CD14-positive monocyte (primary cell): ENCODE results near the gene CCNY. TPM values are rescaled to one million over a fixed set of nuclear protein-coding genes. Genes with fewer than 3 reads are reported as not detected.

Source experiments
- DNase-seq, 3 donors: peaks; one replicate each; pipeline ENCODE4 v3.0.0-alpha.2; 2011 to 2022
- H2AFZ ChIP-seq: 2 replicates; pipeline ENCODE4 v1.6.0; 2012; ENCODE audit warnings: mild to moderate bottlenecking, low read depth, low read length, inconsistent platforms; ENCODE audit not compliant: insufficient read depth, poor library complexity, severe bottlenecking
- H3K27ac ChIP-seq, 2 donors: 1 replicate in 1 of 2; 2 replicates in 1 of 2; pipeline ENCODE4 v1.5.1; 2012 to 2013; ENCODE audit warnings: low read length in 2 of 2, control low read depth in 1 of 2, inconsistent platforms in 1 of 2, low read depth in 1 of 2, mild to moderate bottlenecking in 1 of 2
- H3K27me3 ChIP-seq, 2 donors: one replicate each; pipeline versions ENCODE4 v1.6.0 to v1.6.1; 2011 to 2013; ENCODE audit warnings: low read length in 2 of 2; ENCODE audit not compliant: control insufficient read depth in 2 of 2, insufficient read depth in 2 of 2
- H3K36me3 ChIP-seq, 2 donors: replicated peaks in 1 of 2; 1 replicate in 1 of 2; 2 replicates in 1 of 2; pipeline versions ENCODE4 v1.5.1 to v1.6.1; 2012 to 2013; ENCODE audit warnings: low read length in 2 of 2, control low read depth in 1 of 2, inconsistent platforms in 1 of 2, mild to moderate bottlenecking in 1 of 2; ENCODE audit not compliant: insufficient read depth in 2 of 2, control insufficient read depth in 1 of 2
- H3K4me1 ChIP-seq, 2 donors: 1 replicate in 1 of 2; 2 replicates in 1 of 2; pipeline versions ENCODE4 v1.5.1 to v1.6.1; 2012 to 2013; ENCODE audit warnings: low read length in 2 of 2, control low read depth in 1 of 2, inconsistent platforms in 1 of 2, mild to moderate bottlenecking in 1 of 2, moderate library complexity in 1 of 2; ENCODE audit not compliant: insufficient read depth in 2 of 2, control insufficient read depth in 1 of 2
- H3K4me2 ChIP-seq: replicated peaks from 2 replicates; pipeline ENCODE3; 2012; ENCODE audit warnings: low read length, moderate library complexity, mild to moderate bottlenecking; ENCODE audit not compliant: poor library complexity, severe bottlenecking; ENCODE audit errors: extremely low read depth
- H3K4me3 ChIP-seq, 3 experiments: fragments of 200-600 bp in 1 of 3; sonication (generic) in 1 of 3; replicated peaks in 1 of 3; 1 replicate in 2 of 3; 2 replicates in 1 of 3; pipeline ENCODE4 v1.5.1; 2011 to 2013; ENCODE audit warnings: low read length in 3 of 3, mild to moderate bottlenecking in 3 of 3, control low read depth in 2 of 3, low read depth in 2 of 3, inconsistent platforms in 1 of 3, moderate library complexity in 1 of 3
- H3K79me2 ChIP-seq: 2 replicates; pipeline ENCODE4 v1.6.0; 2012; ENCODE audit warnings: mild to moderate bottlenecking, control low read depth, inconsistent platforms, low read length, moderate library complexity; ENCODE audit not compliant: insufficient read depth
- H3K9ac ChIP-seq: 2 replicates; pipeline ENCODE4 v1.6.0; 2017; ENCODE audit warnings: low read length, mild to moderate bottlenecking; ENCODE audit not compliant: insufficient read depth, poor library complexity, severe bottlenecking
- H3K9me3 ChIP-seq, 2 donors: replicated peaks in 1 of 2; 1 replicate in 1 of 2; 2 replicates in 1 of 2; pipeline versions ENCODE4 v1.5.1 to v1.6.1; 2012 to 2013; ENCODE audit warnings: low read length in 2 of 2, control low read depth in 1 of 2; ENCODE audit not compliant: control insufficient read depth in 1 of 2, insufficient read depth in 1 of 2
- H4K20me1 ChIP-seq: 2 replicates; pipeline ENCODE4 v1.6.0; 2012; ENCODE audit warnings: mild to moderate bottlenecking, low read length, control low read depth, moderate library complexity; ENCODE audit not compliant: insufficient read depth
- H3K27ac Mint-ChIP-seq, 7 donors: one replicate each; pipeline ENCODE4 v1.8.0; 2020; ENCODE audit warnings: mild to moderate bottlenecking in 7 of 7, mixed read lengths in 7 of 7, moderate library complexity in 6 of 7, inconsistent platforms in 2 of 7
- H3K27me3 Mint-ChIP-seq, 3 donors: one replicate each; pipeline ENCODE4 v1.8.0; 2021 to 2022; ENCODE audit warnings: low read depth in 3 of 3, mild to moderate bottlenecking in 3 of 3, mixed read lengths in 3 of 3, moderate library complexity in 3 of 3, inconsistent platforms in 1 of 3
- H3K36me3 Mint-ChIP-seq, 2 donors: one replicate each; pipeline ENCODE4 v1.8.0; 2020; ENCODE audit warnings: mixed read lengths in 2 of 2, inconsistent platforms in 1 of 2, mild to moderate bottlenecking in 1 of 2
- H3K4me1 Mint-ChIP-seq: one replicate; pipeline ENCODE4 v1.8.0; 2020; ENCODE audit warnings: mild to moderate bottlenecking, mixed read lengths
- H3K4me3 Mint-ChIP-seq, 2 donors: one replicate each; pipeline ENCODE4 v1.8.0; 2020; ENCODE audit warnings: mild to moderate bottlenecking in 2 of 2, mixed read lengths in 2 of 2, moderate library complexity in 1 of 2
- H3K9me3 Mint-ChIP-seq, 7 donors: one replicate each; pipeline ENCODE4 v1.8.0; 2020 to 2022; ENCODE audit warnings: mixed read lengths in 7 of 7, mild to moderate bottlenecking in 6 of 7, moderate library complexity in 6 of 7, inconsistent platforms in 2 of 7
- CTCF ChIP-seq: fragments of 200-600 bp; IDR thresholded peaks from one replicate; pipeline ENCODE4 v1.8.0; 2022; ENCODE audit warnings: antibody characterized with exemption, mild to moderate bottlenecking
- WGBS: methylation state at CpG from one replicate; pipeline ENCODE4 v1.1.5; 2013; ENCODE audit warnings: missing lambda C conversion rate; ENCODE audit not compliant: insufficient coverage; 5-methylcytosine and 5-hydroxymethylcytosine counted together
- intact Hi-C, 2 donors: fragments of 100-400 bp; cut with micrococcal nuclease; formaldehyde crosslinking; loops; one replicate each; pipeline versions ENCODE4 v1.15.0 to v1.15.1; 2023
- polyA plus RNA-seq, 3 donors: library from polyadenylated mRNA; depleted of rRNA in 1 of 3; unstranded in 2 of 3; stranded (reverse) in 1 of 3; fragments of 300-500 nt in 2 of 3; fragments of >200 nt in 1 of 3; fragmentation: Illumina TruSeq in 2 of 3; gene quantifications; 1 replicate in 2 of 3; 2 replicates in 1 of 3; pipeline ENCODE4 v1.2.3, GENCODE V29; 2012 to 2021

The CCNY gene
- polyA plus RNA-seq, 3 donors, result 39.9 to 116 (median 64.8) TPM

DNA sequence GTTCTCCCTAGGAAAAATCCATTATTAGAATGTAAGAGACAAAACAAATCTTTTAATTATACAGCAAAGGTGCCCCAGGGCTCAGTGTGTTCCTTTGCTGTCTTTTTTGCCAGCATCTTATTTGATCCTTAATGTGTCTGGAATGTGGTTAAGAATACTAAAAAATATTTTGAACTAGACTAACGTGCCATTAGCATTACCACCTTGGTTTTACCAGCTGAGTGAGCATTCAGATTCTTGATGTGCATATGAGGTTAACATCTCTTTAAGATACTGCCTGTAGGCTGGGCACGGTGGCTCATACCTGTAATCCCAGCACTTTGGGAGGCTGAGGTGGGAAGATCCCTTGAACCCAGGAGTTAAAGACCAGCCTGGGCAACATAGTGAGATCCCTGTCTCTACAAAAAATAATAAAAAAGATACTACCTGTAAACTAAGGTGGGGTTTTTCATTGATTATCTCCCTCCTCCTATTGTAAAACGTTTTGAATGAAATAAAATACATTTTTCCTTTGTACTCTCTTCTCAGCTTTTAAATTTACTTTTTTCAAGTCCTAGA lies 96.6 kb downstream of the CCNY start:
- peaks cover 0 to 4% (median 0%) of the 10 kb centered on the region in 7 donors for H3K9me3 Mint-ChIP-seq
- Histone ChIP-seq H3K9ac (no peak overlapping the region), H3K27ac (no peak overlapping the region), H3K27me3 (no peaks in the 10 kb centered on the region), H3K4me1 (peaks cover 34 to 45% of the 10 kb centered on the region in 2 donors), H4K20me1 (peaks cover 34% of the 10 kb centered on the region), H2AFZ (no peak overlapping the region), H3K79me2 (peaks cover 94% of the 10 kb centered on the region), H3K4me2 (no peak overlapping the region), H3K4me3 (no peak overlapping the region), H3K36me3 (no peaks in the 10 kb centered on the region), H3K9me3 (no peaks in the 10 kb centered on the region)
- peaks cover 64% of the 10 kb centered on the region for H3K4me1 Mint-ChIP-seq
- intact Hi-C loops, result no loop called here
- TF ChIP-seq CTCF, result no peak
- peaks cover 7 to 12% of the 10 kb centered on the region in 2 donors for H3K36me3 Mint-ChIP-seq
- DNase-seq, result no peak
- no peak overlapping the region for H3K4me3 Mint-ChIP-seq
- H3K27ac Mint-ChIP-seq, result no peak overlapping the region
- no peaks in the 10 kb centered on the region for H3K27me3 Mint-ChIP-seq
- WGBS, result no CpG with 5 or more reads among the region's 3 CpGs

- Mint-ChIP-seq H3K27ac (peak overlapping the region in 3 of 7 donors; percentile 16 to 80 (median 72)), H3K4me1 (peaks cover 60% of the 10 kb centered on the region), H3K9me3 (peaks cover 3 to 10% (median 5%) of the 10 kb centered on the region in 7 donors), H3K27me3 (no peaks in the 10 kb centered on the region), H3K4me3 (no peak overlapping the region), H3K36me3 (peaks cover 8 to 15% of the 10 kb centered on the region in 2 donors)
- Histone ChIP-seq H3K36me3 (no peaks in the 10 kb centered on the region), H3K4me3 (no peak overlapping the region), H4K20me1 (peaks cover 24% of the 10 kb centered on the region), H3K9me3 (peaks cover 0 to 4% of the 10 kb centered on the region in 2 donors), H3K27ac (peak overlapping the region in 1 of 2 donors; percentile 79), H2AFZ (no peak overlapping the region), H3K4me1 (peaks cover 29 to 39% of the 10 kb centered on the region in 2 donors), H3K27me3 (no peaks in the 10 kb centered on the region), H3K79me2 (peaks cover 94% of the 10 kb centered on the region), H3K4me2 (no peak overlapping the region), H3K9ac (no peak overlapping the region)
- intact Hi-C loops, result no loop called here
- no peak for TF ChIP-seq CTCF
- 21% methylated on average over 2 of the region's 7 CpGs for WGBS
- DNase-seq, result no peak
Measured at GRCh38 chr10:35433851-35434426, 97.6 kb downstream of the CCNY start.
